ENCODE measurements around the gene TSSC4.

DNA sequence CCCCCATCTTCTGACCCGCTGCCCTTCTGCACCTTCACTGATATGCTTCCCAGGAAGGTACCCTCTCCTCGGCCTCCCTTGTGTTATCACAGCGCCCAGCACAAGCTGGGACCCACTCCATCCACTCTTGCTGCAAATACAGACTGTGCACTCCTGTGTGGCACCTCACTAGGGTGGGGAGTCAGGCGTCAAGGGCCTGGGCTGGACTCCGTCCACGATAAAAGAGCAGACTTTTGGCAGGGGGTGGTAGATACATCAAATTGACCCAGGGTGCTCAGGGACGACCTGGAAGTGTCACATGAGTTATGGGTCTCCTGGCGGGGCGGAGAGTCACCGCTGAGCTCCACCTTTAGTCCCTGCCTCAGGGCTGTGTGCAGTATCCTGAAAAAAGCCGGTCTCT is 42.9 kb downstream of the TSSC4 start:
- no peak for TF ChIP-seq POLR2A (IDR thresholded peaks at IDR 0.05)
- TF ChIP-seq, protein P1, sequence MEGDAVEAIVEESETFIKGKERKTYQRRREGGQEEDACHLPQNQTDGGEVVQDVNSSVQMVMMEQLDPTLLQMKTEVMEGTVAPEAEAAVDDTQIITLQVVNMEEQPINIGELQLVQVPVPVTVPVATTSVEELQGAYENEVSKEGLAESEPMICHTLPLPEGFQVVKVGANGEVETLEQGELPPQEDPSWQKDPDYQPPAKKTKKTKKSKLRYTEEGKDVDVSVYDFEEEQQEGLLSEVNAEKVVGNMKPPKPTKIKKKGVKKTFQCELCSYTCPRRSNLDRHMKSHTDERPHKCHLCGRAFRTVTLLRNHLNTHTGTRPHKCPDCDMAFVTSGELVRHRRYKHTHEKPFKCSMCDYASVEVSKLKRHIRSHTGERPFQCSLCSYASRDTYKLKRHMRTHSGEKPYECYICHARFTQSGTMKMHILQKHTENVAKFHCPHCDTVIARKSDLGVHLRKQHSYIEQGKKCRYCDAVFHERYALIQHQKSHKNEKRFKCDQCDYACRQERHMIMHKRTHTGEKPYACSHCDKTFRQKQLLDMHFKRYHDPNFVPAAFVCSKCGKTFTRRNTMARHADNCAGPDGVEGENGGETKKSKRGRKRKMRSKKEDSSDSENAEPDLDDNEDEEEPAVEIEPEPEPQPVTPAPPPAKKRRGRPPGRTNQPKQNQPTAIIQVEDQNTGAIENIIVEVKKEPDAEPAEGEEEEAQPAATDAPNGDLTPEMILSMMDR (IDR thresholded peaks at IDR 0.05), result no peak
